Muscle layer of duodenum (tissue), 2 donors: Measurements from ENCODE around the gene TMEFF2.

Experiments
- H3K27ac ChIP-seq: one replicate; pipeline ENCODE4 v1.7.0; 2013; ENCODE audit warnings: mild to moderate bottlenecking, low read length
- H3K27me3 ChIP-seq: one replicate; pipeline ENCODE4 v1.7.0; 2013; ENCODE audit warnings: low read depth, mild to moderate bottlenecking, control low read depth, low read length
- H3K36me3 ChIP-seq, 2 donors: one replicate each; pipeline ENCODE4 v1.7.0; 2013; ENCODE audit warnings: low read length in 2 of 2, control low read depth in 1 of 2, mild to moderate bottlenecking in 1 of 2; ENCODE audit not compliant: insufficient read depth in 2 of 2, control insufficient read depth in 1 of 2
- H3K4me1 ChIP-seq, 2 donors: one replicate each; pipeline ENCODE4 v1.7.0; 2013; ENCODE audit warnings: low read length in 2 of 2, mild to moderate bottlenecking in 2 of 2, control low read depth in 1 of 2, moderate library complexity in 1 of 2; ENCODE audit not compliant: insufficient read depth in 2 of 2, control insufficient read depth in 1 of 2
- H3K4me3 ChIP-seq, 2 donors: one replicate each; pipeline ENCODE4 v1.7.0; 2013; ENCODE audit warnings: low read length in 2 of 2, low read depth in 1 of 2, mild to moderate bottlenecking in 1 of 2
- H3K9me3 ChIP-seq, 2 donors: one replicate each; pipeline ENCODE4 v1.7.0; 2013; ENCODE audit warnings: low read length in 2 of 2, control low read depth in 1 of 2, mild to moderate bottlenecking in 1 of 2; ENCODE audit not compliant: control insufficient read depth in 1 of 2
- donor health status: healthy.

TMEFF2 gene

DNA sequence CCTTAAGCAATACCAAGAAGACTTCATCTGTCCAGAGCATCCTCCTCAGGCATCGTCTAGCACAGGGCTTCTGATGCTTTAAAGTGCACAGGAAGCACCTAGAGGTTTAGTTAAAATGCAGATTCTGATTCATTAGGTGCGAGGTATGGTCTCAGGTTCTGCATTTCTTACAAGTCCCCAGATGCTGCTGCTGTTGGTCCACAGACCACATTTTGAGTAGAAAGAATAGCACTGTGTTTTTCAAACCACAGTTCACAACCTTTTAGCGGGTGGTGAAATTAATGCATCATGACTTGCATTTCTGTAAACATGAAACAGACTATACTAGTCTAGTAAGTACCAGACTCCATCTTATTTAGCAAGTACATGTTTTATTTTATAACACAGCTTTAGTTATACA, 134.6 kb downstream of the TMEFF2 start:
- no peak overlapping the region for H3K4me3 ChIP-seq
- H3K4me1 ChIP-seq, result no peaks in the 10 kb centered on the region
- H3K36me3 ChIP-seq, result no peaks in the 10 kb centered on the region
- no peaks in the 10 kb centered on the region for H3K9me3 ChIP-seq
- H3K27me3 ChIP-seq, result no peaks in the 10 kb centered on the region
- H3K27ac ChIP-seq, result no peak overlapping the region

DNA sequence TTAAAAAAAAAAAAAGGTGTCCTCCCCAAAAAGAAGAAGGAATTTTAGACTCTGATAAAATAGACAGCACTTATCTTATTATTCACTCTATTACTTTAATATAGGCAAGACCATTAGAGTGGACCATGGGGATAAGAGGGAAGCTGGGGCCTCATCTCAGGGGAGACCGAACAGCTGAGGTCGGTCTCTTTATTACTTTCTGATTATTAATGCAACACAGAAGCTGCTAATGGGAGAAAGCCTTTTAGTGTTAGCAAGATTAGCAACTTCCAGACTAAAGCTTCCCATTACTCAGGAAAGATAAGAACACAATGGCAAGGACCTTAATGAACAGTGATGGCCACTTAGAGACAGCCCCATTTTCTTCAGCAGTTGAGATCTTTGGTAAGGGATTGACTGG, 135.5 kb downstream of the TMEFF2 start:
- Histone ChIP-seq H3K27me3 (no peaks in the 10 kb centered on the region), H3K9me3 (no peaks in the 10 kb centered on the region), H3K4me1 (no peaks in the 10 kb centered on the region), H3K27ac (no peak overlapping the region), H3K4me3 (no peak overlapping the region), H3K36me3 (no peaks in the 10 kb centered on the region)

DNA sequence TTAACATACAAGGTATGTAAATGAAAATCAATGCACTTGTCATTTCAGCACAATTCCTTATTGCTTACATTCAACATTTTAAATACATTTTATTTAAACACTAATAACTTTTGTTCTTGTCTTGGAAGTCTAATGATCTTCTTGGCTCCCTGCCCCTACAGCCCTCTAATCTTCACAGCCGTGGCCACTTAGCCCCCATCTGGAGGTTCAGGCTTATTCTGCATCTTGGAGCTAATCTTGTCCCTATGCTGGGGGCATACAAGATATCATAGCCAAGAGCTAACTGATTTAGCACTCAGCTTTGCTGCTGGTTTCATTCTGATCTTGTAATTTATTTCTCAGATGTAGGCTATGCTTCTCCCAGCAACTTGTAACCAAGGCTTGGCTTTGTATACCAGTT, 140.8 kb downstream of the TMEFF2 start:
- no peaks in the 10 kb centered on the region for H3K9me3 ChIP-seq
- no peak overlapping the region for H3K4me3 ChIP-seq
- no peaks in the 10 kb centered on the region for H3K4me1 ChIP-seq
- no peaks in the 10 kb centered on the region for H3K36me3 ChIP-seq
- no peaks in the 10 kb centered on the region for H3K27me3 ChIP-seq
- no peak overlapping the region for H3K27ac ChIP-seq

DNA sequence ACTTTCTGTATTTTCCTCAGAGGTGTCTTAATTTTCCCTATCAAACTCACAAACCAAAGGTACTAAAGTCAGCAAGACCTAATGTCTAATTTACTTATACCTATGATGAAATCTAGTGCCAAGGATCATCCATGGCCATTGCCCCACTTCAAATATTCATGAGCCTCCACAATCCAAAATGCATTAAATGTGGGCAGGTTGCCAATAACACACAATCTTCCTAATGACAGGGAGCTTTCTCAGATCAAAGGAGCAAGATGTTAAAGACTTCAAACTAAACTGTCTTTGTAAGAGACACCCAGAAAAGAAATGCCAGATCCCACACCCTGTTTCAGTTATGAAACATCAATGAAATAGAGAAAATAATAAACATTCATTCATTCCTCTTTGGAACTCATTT, 143.2 kb downstream of the TMEFF2 start:
- H3K27ac ChIP-seq, result no peak overlapping the region
- no peaks in the 10 kb centered on the region for H3K9me3 ChIP-seq
- no peaks in the 10 kb centered on the region for H3K36me3 ChIP-seq
- H3K4me1 ChIP-seq, result no peaks in the 10 kb centered on the region
- H3K27me3 ChIP-seq, result no peaks in the 10 kb centered on the region
- no peak overlapping the region for H3K4me3 ChIP-seq

DNA sequence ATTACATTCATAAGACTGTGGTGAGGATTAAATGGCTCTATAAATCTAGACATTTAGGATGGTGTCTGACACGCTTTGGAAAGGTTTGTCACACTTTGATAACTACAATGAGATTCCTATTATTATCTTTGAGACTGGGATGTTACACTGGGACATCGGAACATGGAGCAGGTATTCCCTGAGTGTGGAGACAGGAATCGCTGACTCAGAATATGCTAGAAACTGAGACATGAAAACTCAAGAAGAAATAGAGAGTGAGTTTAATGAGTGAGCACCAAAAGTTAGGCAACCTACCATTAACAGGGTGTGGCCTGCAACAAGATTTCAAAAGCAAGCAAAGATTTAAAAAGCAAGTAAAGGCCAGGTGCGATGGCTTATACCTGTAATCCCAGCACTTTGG, 145.4 kb downstream of the TMEFF2 start:
- Histone ChIP-seq H3K4me3 (no peak overlapping the region), H3K27ac (no peak overlapping the region), H3K27me3 (no peaks in the 10 kb centered on the region), H3K4me1 (no peaks in the 10 kb centered on the region), H3K36me3 (no peaks in the 10 kb centered on the region), H3K9me3 (no peaks in the 10 kb centered on the region)

DNA sequence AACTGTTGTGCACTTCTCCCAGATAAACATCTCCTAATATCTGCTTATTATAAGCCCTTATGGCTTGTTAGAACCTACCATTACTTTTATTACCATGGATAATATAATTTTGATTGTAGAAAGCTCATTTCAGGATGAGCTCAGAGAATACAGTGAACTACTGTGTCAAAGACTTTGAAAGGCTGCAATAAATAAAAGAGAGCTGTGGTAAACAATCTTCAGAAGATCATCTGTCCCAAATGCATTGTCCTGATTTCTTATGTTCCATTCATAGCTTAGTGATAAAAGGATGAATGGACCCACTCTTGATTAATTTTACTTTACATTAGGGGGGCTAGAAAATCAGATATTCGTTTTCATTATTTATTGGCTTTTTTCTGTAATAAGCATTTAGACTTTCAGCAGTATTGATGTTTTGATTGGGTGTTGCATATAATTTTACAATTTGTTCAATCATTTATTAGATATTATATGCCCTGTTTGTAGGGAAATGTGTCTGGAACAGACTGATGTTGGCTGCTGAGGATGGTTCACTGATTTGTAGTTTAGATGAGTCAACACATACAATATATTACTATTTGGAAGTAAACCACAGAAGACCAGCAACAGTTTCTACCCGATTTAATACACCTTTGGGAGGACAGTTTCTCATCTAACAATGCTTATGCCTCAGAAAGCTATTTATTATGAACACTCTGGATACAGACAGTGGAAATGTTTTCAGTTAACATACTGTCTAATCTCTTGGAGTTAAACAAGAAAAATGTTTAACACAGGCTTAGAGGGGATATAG, 147.2 kb downstream of the TMEFF2 start:
- Histone ChIP-seq H3K9me3 (no peaks in the 10 kb centered on the region), H3K27me3 (no peaks in the 10 kb centered on the region), H3K27ac (no peak overlapping the region), H3K4me3 (no peak overlapping the region), H3K36me3 (no peaks in the 10 kb centered on the region), H3K4me1 (no peaks in the 10 kb centered on the region)

DNA sequence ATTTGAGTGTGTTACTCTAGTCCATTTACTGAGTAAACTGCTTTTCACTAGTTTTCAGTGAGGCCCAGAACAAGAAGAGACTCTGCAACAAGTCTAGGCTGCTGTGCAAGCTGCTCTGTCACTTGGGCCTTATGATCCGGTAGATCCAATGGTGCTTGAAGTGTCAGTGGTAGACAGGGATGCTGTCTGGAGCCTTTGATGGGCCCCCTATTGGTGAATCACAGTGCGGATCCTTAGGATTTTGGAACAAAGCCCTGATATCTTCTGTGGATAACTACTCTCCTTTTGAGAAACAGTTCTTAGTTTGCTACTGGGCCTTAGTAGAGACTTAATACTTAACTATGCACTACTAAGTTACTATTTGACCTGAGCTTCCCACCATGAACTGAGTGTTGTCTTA, 150.2 kb downstream of the TMEFF2 start:
- Histone ChIP-seq H3K27ac (no peak overlapping the region), H3K27me3 (no peaks in the 10 kb centered on the region), H3K36me3 (no peaks in the 10 kb centered on the region), H3K9me3 (no peaks in the 10 kb centered on the region), H3K4me3 (no peak overlapping the region), H3K4me1 (no peaks in the 10 kb centered on the region)

DNA sequence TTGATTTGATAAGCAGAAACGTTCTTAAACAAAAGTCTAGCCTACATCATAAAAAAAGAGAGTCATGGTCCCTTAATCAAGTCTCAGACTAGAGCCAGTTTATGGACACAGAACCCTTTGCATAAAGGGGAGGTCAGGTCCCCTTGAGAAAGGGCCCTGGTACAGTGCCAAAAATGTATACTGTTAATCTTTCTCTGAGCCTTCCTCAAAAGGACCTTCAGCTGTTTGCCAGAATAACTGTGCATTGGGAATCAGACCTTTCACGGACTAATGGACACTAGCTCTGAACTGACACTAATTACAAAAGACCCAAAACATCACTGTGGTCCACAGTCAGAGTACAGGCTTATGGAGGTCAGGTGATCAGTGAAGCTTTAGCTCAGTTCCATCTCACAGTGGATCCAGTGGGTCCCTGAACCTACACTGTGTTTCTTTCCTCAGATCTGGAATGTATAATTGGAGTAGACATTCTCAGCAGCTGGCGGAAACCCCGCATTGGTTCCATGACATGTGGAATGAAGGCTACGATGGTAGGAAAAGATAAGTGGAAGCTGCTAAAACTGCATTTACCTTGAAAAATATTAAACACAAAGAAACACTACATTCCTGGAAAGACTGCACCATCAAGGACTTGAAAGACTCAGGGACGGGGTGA, 151.4 kb downstream of the TMEFF2 start:
- no peaks in the 10 kb centered on the region for H3K36me3 ChIP-seq
- H3K4me3 ChIP-seq, result no peak overlapping the region
- no peaks in the 10 kb centered on the region for H3K27me3 ChIP-seq
- no peaks in the 10 kb centered on the region for H3K9me3 ChIP-seq
- no peaks in the 10 kb centered on the region for H3K4me1 ChIP-seq
- no peak overlapping the region for H3K27ac ChIP-seq

DNA sequence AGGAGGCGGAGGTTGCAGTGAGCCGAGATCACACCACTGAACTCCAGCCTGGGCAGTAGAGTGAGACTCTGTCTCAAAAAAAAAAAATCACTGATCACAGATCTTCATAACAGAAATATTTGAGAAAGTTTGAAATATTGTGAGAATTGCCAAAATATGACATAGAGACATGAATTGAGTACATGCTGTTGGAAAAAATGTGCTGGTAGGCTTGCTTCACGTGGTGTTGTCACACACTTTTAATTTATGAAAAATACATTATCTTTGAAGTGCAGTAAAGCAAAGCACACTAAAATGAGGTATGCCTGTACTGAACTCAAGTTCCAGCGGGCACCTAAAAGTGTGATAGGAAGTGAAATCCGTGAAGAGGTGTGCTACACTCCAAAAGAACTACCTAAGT, 152.6 kb downstream of the TMEFF2 start:
- no peaks in the 10 kb centered on the region for H3K4me1 ChIP-seq
- H3K27me3 ChIP-seq, result no peaks in the 10 kb centered on the region
- H3K4me3 ChIP-seq, result no peak overlapping the region
- no peak overlapping the region for H3K27ac ChIP-seq
- H3K36me3 ChIP-seq, result no peaks in the 10 kb centered on the region
- no peaks in the 10 kb centered on the region for H3K9me3 ChIP-seq

DNA sequence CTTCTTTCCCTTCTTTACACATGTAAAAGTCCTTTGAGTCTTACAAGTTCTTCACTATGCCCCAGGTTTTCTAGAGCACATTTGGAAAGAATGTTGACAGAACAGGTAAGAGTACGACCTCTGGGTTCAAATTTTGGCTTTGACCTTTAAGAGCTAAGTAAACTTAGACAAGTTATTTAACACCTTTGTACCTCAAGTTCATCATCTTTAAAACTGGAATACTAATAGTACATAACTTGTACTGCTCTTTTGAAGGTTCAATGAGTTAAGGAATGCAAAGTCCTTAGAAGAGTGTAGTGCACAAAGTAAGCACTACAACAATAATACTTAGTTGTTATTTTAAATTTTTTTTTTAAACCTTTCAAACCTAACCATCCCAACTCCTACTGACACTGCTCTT, 156.6 kb downstream of the TMEFF2 start:
- no peak overlapping the region for H3K27ac ChIP-seq
- H3K9me3 ChIP-seq, result no peaks in the 10 kb centered on the region
- no peaks in the 10 kb centered on the region for H3K4me1 ChIP-seq
- no peak overlapping the region for H3K4me3 ChIP-seq
- H3K27me3 ChIP-seq, result no peaks in the 10 kb centered on the region
- H3K36me3 ChIP-seq, result no peaks in the 10 kb centered on the region

DNA sequence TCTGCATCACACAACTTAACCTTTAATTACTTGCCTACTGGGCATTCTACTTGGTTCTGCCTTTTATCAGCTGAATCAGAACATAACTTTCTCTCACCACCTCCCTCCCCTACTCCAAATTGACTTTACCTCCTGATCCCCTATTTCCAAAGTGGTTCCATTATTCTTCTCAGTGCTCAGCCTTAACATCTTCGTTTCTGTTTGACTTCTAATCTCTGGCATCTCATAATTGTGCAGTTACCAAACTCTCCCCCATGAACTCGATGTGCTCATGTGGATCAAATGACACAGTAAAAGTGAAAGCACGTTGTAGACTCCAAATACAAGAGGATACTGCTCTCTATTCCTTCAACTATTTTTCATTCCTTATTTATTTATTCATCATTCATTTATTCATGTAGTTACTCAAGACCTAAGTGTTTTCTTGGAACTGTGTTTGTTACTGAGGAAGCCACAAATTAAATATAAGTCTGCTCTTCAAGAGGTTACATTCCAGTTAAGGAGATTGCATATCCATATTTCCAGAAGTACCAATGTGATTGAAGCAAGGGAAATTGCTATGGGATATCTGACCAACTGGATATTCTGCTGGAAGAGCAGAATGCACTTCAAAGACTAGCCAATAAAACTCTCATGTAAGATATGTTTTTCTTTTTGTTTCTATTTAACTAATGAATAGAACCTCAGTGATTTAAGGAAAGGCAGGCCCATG, 158.8 kb downstream of the TMEFF2 start:
- no peak overlapping the region for H3K27ac ChIP-seq
- H3K4me3 ChIP-seq, result peak overlapping the region in 1 of 2 donors; percentile 1
- H3K36me3 ChIP-seq, result no peaks in the 10 kb centered on the region
- no peaks in the 10 kb centered on the region for H3K9me3 ChIP-seq
- no peaks in the 10 kb centered on the region for H3K27me3 ChIP-seq
- no peaks in the 10 kb centered on the region for H3K4me1 ChIP-seq
